ENCODE measurements around the gene DCAF10.
"Not testable (repeated sequence)": the region's sequence is repeated elsewhere in the genome, so short reads cannot be mapped to it uniquely, and the experiment has no call there.

The DCAF10 gene, protein sequence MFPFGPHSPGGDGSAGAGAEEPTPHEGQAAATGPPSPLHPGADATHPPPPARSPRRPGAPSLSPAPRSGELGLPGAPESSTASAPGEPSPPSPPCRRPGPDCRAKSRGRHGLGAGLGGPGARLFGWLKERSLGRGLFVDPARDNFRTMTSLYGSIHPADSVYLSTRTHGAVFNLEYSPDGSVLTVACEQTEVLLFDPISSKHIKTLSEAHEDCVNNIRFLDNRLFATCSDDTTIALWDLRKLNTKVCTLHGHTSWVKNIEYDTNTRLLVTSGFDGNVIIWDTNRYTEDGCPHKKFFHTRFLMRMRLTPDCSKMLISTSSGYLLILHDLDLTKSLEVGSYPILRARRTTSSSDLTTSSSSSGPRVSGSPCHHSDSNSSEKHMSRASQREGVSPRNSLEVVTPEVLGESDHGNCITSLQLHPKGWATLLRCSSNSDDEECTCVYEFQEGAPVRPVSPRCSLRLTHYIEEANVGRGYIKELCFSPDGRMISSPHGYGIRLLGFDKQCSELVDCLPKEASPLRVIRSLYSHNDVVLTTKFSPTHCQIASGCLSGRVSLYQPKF

GRCh38 chr9:37800631-37801286 lies at the start of gene DCAF10:
TSS of gene DCAF10 (plus strand) at chr9:37800797. CDS start at chr9:37800867, 70 bp downstream.
- peak; percentile 73 for DNase-seq (ENCODE audit: low read depth)

DNA sequence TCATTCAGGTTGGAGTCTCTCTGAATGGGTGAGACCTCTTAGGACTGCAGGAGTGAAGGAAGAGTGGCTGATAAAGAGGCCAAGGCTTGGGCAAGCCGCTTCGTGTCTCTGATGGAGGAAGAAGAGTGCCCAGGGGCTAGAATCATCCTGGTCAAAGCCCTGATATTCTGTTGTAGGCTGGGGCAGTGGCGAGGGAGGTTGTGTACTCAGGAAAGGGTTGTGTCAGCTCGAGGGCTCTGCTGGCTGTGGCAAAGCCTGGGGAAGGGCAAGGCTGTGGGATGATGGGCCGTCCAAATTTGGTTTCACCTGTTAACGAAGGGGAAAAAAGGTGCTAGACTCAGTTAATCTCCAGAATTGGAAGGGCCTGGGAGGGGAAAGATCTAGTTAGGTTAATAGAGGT lies 49.4 kb upstream of the DCAF10 start:
- DNase-seq (ENCODE audit: low read depth), result no peak

DNA sequence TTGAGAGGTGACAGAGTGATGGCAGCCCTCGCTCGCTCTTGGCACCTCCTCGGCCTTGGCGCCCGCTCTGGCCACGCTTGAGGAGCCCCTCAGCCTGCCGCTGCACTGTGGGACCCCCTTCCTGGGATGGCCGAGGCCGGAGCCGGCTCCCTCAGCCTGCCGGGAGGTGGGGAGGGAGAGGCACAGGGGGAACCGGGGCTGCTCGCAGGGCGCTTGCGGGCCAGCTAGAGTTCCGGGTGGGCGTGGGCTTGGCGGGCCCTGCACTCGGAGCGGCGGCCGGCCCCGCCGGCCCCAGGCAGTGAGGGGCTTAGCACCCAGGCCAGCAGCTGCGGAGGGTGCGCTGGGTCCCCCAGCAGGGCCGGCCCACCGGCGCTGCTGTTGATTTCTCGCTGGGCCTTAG lies 48.9 kb upstream of the DCAF10 start:
- not testable (repeated sequence) for DNase-seq (ENCODE audit: low read depth)

- DNase-seq (ENCODE audit: low read depth), result not testable (repeated sequence)
Measured at GRCh38 chr9:37752112-37752511, 48.5 kb upstream of the DCAF10 start.

DNA sequence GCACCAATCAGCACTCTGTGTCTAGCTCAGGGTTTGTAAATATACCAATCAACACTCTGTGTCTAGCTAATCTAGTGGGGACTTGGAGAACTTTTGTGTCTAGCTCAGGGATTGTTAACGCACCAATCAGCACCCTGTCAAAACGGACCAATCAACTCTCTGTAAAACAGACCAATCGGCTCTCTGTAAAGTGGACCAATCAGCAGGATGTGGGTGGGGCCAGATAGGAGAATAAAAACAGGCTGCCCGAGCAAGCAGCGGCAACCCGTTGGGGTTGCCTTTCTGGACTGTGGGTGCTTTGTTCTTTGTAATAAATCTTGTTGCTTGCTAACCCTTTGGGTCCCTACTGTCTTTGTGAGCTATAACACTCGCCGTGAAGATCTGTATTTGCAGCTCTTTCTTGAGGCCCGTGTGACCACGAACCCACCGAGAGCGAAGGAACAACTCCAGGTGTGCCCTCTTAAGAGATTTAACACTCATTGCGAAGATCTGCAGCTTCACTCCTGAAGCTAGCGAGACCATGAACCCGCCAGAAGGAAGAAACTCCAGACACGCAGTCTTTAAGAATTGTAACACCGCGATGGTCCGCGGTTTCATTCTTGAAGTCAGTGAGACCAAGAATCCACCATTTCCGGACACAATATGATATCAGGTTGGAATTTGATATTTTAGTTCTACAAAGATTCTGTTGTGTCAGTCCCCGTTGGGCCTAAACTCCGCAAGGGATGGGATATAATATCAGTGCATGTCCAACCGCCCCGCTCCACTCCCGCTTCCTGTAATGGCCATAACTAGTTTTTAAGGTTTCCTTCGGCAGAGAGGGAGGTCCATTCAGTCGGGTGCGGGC lies 47.7 kb upstream of the DCAF10 start:
- no peak for DNase-seq (ENCODE audit: low read depth)

DNA sequence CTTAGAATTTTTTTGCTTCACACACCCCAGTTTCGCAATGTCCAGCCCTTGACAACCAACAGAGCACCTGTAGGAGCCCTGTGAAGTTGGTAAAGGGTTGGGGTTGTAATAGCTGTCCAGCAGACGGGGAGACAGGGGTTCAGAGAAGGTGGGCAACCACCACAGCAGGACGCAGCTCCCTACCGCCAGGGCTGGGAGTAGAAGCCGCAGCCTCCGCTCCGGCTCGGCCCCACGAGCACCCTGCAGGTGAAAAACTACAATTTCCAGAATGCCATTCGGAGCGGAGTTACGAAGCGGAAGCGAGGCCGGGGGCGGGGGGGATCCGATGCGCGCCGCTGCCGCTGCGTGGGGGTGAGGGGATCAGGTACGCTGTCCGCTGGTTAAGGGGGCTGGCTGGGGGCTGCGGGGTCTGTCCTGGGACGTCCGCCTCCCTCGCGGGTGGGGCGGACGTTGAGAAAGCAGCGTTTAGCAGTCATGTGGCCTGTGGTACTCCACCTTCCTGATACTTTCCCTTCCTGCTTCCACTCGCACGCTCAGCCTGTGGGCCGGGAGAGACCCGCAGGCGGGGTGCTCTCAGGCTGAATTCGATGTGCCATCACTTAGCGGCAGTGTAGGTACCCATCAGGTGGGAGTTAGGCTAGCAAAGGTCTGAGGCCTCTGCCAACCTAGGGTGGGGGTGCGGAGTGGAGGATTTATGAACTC lies 47.0 kb upstream of the DCAF10 start, which contains the start of gene TRMT10B:
Gene TRMT10B (plus strand): TSS at position 317 of the 702 bp plus-strand sequence. CDS start 8,127 bp downstream, outside the sequence.
- DNase-seq (ENCODE audit: low read depth), result peak; percentile 54

DNA sequence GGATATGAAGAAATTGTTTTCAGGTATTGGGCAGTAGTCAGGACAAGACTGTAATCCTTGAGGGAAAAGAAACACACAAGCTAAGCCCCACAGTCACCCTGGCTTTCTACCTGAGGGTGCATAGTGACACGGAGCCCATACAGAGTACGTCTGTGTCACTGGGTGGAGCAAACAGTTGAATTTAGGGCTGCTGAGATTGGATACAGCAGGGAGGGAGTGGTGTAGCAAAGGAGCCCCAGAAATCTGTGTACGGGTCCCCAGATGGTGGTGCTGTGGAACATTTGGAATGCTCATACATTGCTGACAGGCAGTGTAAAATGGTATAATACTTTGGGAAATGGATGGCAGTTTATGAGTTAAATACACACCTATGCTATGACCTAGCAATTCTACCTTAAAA lies 41.9 kb upstream of the DCAF10 start:
- no peak for DNase-seq (ENCODE audit: low read depth)

DNA sequence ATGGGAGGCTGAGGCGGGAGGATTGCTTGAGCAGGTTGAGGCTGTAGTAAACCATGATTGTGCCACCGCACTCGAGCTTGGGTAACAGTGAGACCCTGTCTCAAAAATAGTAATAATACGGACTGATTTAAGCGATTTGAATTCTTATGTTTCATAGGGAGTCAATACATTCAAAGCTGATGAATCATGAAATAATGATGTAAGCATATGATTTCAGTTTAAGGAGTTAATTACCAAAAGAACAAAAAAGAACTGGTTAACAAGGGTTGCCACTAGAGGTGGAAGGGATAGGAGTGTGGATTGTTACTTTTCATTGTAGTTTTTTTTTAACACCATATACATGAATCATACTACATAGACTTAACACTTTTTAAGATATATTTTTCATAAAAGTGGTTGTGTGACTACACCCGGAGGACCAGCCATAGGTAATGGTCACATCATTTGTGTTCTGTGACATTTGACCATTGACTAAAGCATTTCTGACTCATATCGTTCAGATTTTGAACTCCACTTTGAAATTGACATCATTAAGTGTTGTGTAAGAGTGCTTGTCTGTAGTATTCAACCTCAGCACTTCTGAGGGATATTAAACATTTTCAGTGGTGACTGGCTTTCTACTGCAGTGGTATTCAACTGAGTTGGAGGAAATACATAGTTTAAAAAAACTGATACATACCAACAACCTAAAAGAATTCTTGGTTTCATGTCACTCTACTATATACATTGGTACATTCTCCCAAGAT lies 40.0 kb upstream of the DCAF10 start:
- DNase-seq (ENCODE audit: low read depth), result no peak

DNA sequence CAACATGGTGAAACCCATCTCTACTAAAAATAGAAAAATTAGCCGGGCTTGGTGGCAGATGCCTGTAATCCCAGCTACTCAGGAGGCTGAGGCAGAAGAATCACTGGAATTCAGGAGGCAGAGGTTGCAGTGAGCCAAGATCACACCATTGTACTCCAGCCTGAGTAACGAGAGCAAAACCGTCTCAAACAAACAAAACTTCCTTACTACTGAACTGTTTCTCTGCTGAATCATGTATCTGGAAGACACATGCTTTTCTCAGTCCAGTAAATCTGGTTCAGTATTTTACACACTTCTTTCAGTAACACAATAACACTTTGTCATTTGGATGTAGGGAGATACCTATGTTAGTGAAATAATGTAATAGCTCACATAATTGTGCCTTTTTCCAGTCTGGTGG lies 39.1 kb upstream of the DCAF10 start:
- no peak for DNase-seq (ENCODE audit: low read depth)

DNA sequence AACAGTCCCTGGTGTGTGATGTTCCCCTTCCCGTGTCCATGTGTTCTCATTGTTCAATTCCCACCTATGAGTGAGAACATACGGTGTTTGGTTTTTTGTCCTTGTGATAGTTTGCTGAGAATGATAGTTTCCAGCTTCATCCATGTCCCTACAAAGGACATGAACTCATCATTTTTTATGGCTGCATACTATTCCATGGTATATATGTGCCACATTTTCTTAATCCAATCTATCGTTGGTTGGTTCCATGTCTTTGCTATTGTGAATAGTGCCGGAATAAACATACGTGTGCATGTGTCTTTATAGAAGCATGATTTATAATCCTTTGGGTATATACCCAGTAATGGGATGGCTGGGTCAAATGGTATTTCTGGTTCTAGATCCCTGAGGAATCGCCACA lies 35.3 kb upstream of the DCAF10 start:
- not testable (repeated sequence) for DNase-seq (ENCODE audit: low read depth)

- DNase-seq (ENCODE audit: low read depth), result no peak
Measured at GRCh38 chr9:37769306-37769705, 31.3 kb upstream of the DCAF10 start.

DNA sequence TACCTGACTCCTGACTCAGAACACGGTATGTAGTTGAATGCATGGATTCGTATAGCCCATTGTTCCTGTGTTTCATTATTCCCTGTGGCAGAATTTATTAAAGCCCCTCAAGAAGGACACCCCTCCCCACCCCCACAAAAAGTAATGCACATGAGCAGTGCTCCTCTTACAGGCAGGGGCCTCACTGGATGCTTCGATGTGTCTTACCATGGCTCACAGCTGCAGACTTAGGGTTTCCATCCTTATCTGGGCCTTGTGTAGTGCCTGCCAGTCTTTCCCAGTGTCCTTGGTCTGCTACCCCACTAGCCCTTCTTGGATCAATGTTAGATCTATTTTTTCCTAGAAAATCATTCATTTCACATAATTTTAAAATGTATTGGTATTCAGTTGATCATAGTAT lies 30.6 kb upstream of the DCAF10 start:
- no peak for DNase-seq (ENCODE audit: low read depth)

GRCh38 chr9:37775216-37775919 lies 25.2 kb upstream of the DCAF10 start:
- DNase-seq (ENCODE audit: low read depth), result no peak

- DNase-seq (ENCODE audit: low read depth), result no peak
Measured at GRCh38 chr9:37776328-37776727, 24.3 kb upstream of the DCAF10 start.

- no peak for DNase-seq (ENCODE audit: low read depth)
Measured at GRCh38 chr9:37778534-37778933, 22.1 kb upstream of the DCAF10 start.

GRCh38 chr9:37784291-37784615 lies 16.3 kb upstream of the DCAF10 start:
- DNase-seq (ENCODE audit: low read depth), result no peak

DNA sequence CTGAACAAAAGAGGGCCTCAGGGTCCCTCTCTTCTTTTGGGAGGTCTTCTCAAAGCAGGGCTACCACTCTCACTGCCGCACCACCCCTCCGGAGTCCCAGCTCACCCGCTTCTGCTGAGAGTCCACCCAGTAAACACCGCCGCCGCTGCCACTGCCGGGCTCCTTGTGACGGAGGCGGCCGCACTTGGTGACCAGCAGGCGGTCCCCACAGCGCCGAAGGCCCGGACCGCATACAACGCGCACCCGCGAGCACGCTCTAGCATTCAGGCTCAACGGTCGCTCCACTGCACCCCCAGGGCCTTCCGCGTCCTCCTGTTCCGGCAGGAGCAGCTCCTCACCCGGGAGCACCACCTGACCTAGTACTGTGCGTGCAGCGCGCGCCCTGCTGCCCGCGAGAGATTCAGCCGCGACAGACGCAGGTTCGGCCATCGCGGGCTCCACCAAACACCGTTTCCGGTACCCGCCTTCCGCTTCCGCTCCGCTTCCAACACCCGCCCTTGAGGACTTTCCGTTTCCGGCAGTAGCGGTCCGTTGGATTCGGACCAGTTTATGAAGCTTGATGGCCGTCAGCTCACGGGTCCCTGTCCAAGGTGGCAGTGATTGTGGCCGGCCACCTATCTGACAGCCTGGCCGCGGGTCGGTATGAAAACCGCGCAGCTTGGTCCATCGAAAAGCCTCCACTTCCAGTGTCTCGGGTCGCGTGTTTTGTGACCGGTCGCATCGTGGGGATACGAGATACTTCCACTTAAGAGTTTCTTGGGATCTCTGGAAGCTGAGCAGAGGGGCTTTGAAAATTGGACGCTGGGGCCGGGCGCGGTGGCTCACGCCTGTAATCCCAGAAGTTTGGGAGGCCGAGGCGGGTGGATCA lies 15.7 kb upstream of the DCAF10 start, which contains the start of gene EXOSC3:
Gene EXOSC3 (minus strand): TSS at position 449 of the 868 bp plus-strand sequence. CDS start 20 bp downstream, at position 429.
- peak; percentile 76 for DNase-seq (ENCODE audit: low read depth)

GRCh38 chr9:37787059-37787458 lies 13.5 kb upstream of the DCAF10 start:
- no peak for DNase-seq (ENCODE audit: low read depth)

DNA sequence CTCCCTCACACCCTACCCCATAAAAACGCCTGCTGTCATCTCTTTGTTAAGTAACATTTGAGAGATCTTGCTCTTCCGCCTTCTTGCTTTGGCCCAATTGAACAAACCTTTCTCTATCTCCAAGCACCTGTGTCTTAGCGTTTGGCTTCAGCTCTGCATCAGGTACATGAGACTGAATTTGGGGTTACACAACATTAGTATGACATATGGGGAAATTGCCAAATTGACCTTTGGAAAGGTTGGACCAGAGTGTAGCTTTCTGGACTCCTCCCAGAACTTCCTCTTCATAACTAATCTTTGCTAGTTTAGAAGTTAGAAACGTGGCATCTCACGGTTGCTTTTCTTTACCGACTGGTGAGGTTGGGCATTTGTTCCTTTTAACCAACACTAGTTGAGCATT lies 12.3 kb upstream of the DCAF10 start:
- DNase-seq (ENCODE audit: low read depth), result no peak

Data from T-helper 22 cell (primary cell).